ENCODE results near the gene PI16. TPM values are rescaled to one million over a fixed set of nuclear protein-coding genes. Genes with fewer than 3 reads are reported as not detected.

Gene PI16
- total RNA-seq, 4 donors from 2014 or later = 1.3 to 41.9 (median 8.9) TPM

DNA sequence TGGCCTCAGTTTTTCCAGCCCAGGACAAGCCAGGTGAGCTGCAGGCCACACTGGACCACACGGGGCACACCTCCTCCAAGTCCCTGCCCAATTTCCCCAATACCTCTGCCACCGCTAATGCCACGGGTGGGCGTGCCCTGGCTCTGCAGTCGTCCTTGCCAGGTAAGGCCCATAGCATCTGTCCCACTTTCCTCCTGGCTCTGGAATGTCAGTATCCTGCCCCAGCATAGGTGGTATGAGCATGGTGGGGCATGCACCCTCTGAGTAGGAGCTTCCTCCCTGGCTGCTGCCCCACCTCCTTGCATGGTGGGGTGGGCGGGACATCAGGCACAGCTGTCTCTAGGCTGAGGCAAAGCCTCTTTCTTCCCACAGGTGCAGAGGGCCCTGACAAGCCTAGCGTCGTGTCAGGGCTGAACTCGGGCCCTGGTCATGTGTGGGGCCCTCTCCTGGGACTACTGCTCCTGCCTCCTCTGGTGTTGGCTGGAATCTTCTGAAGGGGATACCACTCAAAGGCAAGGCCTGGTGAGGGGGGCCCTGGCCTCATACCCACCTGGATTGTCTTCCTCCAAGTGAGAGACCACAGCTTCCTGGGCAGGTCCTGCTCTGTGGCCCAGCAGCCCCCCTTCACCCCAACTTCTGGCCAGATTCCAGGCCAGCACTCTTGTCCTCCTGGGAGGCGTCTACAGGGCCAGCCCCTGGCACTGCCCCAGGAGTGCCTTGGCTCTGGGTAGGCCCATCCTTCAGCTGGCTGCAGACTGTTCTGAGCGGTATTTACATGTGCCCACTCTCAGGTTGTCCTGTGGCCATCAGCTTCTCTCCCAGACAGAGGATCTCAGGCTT is 9.1 kb downstream of the PI16 start:
- DNase-seq (ENCODE audit: low spot score) = no peak

DNA sequence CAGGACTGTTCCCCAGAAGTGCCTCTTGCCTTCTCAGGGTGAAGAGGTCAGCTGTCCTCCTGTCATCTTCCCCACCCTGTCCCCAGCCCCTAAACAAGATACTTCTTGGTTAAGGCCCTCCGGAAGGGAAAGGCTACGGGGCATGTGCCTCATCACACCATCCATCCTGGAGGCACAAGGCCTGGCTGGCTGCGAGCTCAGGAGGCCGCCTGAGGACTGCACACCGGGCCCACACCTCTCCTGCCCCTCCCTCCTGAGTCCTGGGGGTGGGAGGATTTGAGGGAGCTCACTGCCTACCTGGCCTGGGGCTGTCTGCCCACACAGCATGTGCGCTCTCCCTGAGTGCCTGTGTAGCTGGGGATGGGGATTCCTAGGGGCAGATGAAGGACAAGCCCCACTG is 9.8 kb downstream of the PI16 start:
- no peak for DNase-seq (ENCODE audit: low spot score)
- ATAC-seq (ENCODE audit: low FRiP score) = no peak
- TF ChIP-seq, protein P1, sequence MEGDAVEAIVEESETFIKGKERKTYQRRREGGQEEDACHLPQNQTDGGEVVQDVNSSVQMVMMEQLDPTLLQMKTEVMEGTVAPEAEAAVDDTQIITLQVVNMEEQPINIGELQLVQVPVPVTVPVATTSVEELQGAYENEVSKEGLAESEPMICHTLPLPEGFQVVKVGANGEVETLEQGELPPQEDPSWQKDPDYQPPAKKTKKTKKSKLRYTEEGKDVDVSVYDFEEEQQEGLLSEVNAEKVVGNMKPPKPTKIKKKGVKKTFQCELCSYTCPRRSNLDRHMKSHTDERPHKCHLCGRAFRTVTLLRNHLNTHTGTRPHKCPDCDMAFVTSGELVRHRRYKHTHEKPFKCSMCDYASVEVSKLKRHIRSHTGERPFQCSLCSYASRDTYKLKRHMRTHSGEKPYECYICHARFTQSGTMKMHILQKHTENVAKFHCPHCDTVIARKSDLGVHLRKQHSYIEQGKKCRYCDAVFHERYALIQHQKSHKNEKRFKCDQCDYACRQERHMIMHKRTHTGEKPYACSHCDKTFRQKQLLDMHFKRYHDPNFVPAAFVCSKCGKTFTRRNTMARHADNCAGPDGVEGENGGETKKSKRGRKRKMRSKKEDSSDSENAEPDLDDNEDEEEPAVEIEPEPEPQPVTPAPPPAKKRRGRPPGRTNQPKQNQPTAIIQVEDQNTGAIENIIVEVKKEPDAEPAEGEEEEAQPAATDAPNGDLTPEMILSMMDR (IDR thresholded peaks at IDR 0.05) = no peak

More for the DNA sequence above, 9.1 kb downstream of the PI16 start:
- no peak for ATAC-seq (ENCODE audit: low FRiP score)
- TF ChIP-seq, protein P1 (IDR thresholded peaks at IDR 0.05) = no peak

DNA sequence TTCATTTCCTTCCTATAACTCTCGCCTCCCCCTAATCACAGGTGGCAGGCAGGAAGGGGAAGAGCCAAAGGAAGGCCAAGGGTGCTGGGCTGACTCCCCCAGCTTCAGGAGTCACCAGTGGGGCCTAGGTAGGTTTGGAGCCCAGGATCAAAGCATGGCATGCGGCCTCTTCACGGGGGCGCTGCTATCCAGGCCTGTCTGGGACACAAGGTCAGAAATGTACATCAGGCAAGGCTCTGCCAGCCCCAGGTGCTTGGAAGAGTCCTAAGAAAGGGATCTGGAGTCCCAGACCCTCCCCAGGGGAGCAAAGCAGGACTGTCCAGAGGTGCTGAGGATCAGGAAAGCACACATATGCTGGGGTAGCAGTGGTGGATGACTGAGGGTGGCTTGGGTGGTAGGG is 10.4 kb downstream of the PI16 start:
- ATAC-seq (ENCODE audit: low FRiP score) = no peak
- TF ChIP-seq, protein P1 (IDR thresholded peaks at IDR 0.05) = no peak

DNA sequence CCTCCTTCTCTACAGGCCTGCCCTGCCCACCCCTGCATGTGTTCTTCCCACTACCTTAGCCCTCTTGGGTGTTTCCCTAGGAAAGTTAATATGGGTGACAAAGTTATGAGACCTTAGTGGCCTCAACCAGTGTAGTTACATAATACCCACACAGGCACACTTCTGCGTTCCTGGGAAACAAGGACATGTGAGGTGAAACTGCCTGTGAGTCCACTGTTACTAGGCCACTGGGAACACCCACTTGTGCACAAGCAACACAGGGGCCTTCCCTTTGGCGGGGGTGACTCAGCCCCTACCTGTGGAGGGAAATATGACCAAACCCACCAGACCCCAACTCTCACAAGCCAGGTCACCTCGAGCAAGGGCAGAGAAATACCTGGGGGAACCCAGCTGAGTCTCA is 12.8 kb downstream of the PI16 start:
- TF ChIP-seq, protein P1 (IDR thresholded peaks at IDR 0.05) = no peak
- DNase-seq (ENCODE audit: low spot score) (no peak), ATAC-seq (ENCODE audit: low FRiP score) (no peak)

More for the DNA sequence above, 10.4 kb downstream of the PI16 start:
- DNase-seq (ENCODE audit: low spot score) = no peak

DNA sequence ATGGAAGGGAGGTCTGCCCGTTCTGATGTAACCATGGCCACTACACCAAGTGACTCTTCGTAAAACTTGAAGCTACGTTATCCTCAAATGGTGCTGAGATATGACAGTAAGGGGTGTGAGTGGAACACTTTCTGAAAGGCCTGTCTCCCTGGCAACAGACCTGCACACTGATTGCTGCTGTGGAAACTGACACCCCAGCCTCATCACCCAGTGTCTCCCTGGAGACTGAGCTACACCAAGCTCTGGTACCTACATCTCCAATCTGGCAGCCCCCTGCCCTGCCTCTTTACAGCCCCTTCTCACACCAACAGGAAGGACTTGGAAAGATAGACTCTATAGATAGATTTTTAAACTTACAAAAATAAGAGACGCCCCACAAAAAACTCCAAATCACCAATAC is 13.2 kb downstream of the PI16 start:
- ATAC-seq (ENCODE audit: low FRiP score) (no peak), DNase-seq (ENCODE audit: low spot score) (no peak)
- TF ChIP-seq, protein P1 (IDR thresholded peaks at IDR 0.05) = no peak

DNA sequence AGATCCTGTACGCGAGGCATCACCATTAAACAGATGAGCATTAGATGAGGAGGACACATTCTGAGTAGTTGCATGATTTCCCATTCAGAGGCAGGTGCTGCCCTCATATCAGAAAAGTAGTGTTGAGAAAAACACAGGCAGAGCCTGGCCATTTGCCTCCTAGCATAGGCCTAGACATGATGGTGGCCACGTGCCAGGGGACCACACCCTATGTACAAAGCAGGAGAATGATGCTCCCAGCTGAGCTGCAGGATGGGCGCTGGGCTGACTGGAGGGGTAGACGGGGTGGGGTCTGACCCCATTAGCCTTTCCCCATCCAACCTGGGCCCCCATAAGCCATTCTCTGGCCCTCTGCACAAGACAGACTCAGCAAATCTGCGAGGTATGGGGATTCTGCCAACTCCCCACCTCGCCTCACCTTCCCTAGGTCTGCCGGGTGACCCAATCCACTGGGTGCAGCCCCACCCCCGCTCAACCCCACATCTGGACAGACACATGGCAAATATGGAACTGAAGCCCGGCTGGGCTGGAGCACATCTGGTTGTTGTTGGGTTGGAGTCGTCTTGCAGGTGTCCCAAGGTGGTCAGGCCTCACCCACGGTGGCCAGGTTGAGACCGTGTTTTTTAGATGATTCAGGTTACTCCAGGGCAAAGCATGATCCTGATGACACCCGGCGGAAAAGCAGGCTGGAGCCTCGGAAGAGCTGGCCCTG is 13.9 kb downstream of the PI16 start:
- TF ChIP-seq, protein P1 (IDR thresholded peaks at IDR 0.05) = no peak
- no peak for ATAC-seq (ENCODE audit: low FRiP score)
- no peak for DNase-seq (ENCODE audit: low spot score)

All from omental fat pad (tissue), 4 donors.